NCI-H1694 treated with DMSO at 0.1 percent for 48 hours (cell line): ENCODE results near the gene MTFP1.
A peak's percentile ranks its signal among the peaks of the same experiment; 100 is the strongest.
"Not testable (repeated sequence)": the region's sequence is repeated elsewhere in the genome, so short reads cannot be mapped to it uniquely, and the experiment has no call there.

ENCODE experiments used
- DNase-seq: peaks from one replicate; lab custom pipeline; 2025; lab: John Stamatoyannopoulos, UW

Gene MTFP1

GRCh38 chr22:30426388-30427353 lies 1.1 kb downstream of the MTFP1 start:
- DNase-seq = peak; percentile 63

GRCh38 chr22:30427871-30428270 lies 2.3 kb downstream of the MTFP1 start:
- DNase-seq = no peak

GRCh38 chr22:30429887-30430286 lies 4.3 kb downstream of the MTFP1 start:
- DNase-seq = no peak

- DNase-seq = no peak
These were observed 5.4 kb downstream of the MTFP1 start for GRCh38 chr22:30430933-30431332.

GRCh38 chr22:30432096-30432495 lies 6.5 kb downstream of the MTFP1 start:
- no peak for DNase-seq

GRCh38 chr22:30432520-30432919 lies 7.0 kb downstream of the MTFP1 start:
- DNase-seq = no peak

- no peak for DNase-seq
These were observed 7.7 kb downstream of the MTFP1 start for GRCh38 chr22:30433227-30433626.

- DNase-seq = no peak
These were observed 8.2 kb downstream of the MTFP1 start for GRCh38 chr22:30433773-30434172.

GRCh38 chr22:30434843-30435242 lies 9.3 kb downstream of the MTFP1 start:
- DNase-seq = no peak

GRCh38 chr22:30435674-30436126 lies 10.1 kb downstream of the MTFP1 start:
- no peak for DNase-seq

GRCh38 chr22:30436196-30436595 lies 10.6 kb downstream of the MTFP1 start:
- no peak for DNase-seq

GRCh38 chr22:30438559-30438958 lies 13.0 kb downstream of the MTFP1 start:
- no peak for DNase-seq

- no peak for DNase-seq
These were observed 13.7 kb downstream of the MTFP1 start for GRCh38 chr22:30439226-30439625.

GRCh38 chr22:30439836-30440235 lies 14.3 kb downstream of the MTFP1 start:
- DNase-seq = no peak

- no peak for DNase-seq
These were observed 15.5 kb downstream of the MTFP1 start for GRCh38 chr22:30441088-30441487.

GRCh38 chr22:30444632-30445437 lies 19.3 kb downstream of the MTFP1 start:
- peak; percentile 64 for DNase-seq

- no peak for DNase-seq
These were observed 20.0 kb downstream of the MTFP1 start for GRCh38 chr22:30445438-30446145.

GRCh38 chr22:30447656-30448055 lies 22.1 kb downstream of the MTFP1 start:
- DNase-seq = no peak

GRCh38 chr22:30451488-30451887 lies 25.9 kb downstream of the MTFP1 start:
- DNase-seq = not testable (repeated sequence)

- no peak for DNase-seq
These were observed 27.3 kb downstream of the MTFP1 start for GRCh38 chr22:30452861-30453260.

GRCh38 chr22:30453731-30454510 lies 28.4 kb downstream of the MTFP1 start:
- DNase-seq = no peak
